NCI-H1048 (cell line): ENCODE results near the gene UVRAG.

Experiments used
- DNase-seq: peaks from one replicate; lab custom pipeline; 2025; lab: John Stamatoyannopoulos, UW

Gene UVRAG

GRCh38 chr11:76119779-76120178 is 304.8 kb downstream of the UVRAG start:
- no peak for DNase-seq

GRCh38 chr11:76120513-76121101 is 305.6 kb downstream of the UVRAG start:
- no peak for DNase-seq

GRCh38 chr11:76123248-76123647 is 308.2 kb downstream of the UVRAG start:
- no peak for DNase-seq

- DNase-seq = no peak
These were observed 310.1 kb downstream of the UVRAG start for GRCh38 chr11:76124905-76125770.

GRCh38 chr11:76129729-76130128 is 314.7 kb downstream of the UVRAG start:
- DNase-seq = no peak

GRCh38 chr11:76131142-76131541 is 316.1 kb downstream of the UVRAG start:
- DNase-seq = no peak

GRCh38 chr11:76131671-76132631 is 316.9 kb downstream of the UVRAG start:
- DNase-seq = no peak

- DNase-seq = no peak
These were observed 319.2 kb downstream of the UVRAG start for GRCh38 chr11:76134239-76134638.

- no peak for DNase-seq
These were observed 320.5 kb downstream of the UVRAG start for GRCh38 chr11:76135491-76135890.

GRCh38 chr11:76139314-76139713 is 324.3 kb downstream of the UVRAG start:
- no peak for DNase-seq

- DNase-seq = no peak
These were observed 326.0 kb downstream of the UVRAG start for GRCh38 chr11:76140912-76141574.

GRCh38 chr11:76141901-76142588 is 327.0 kb downstream of the UVRAG start:
- no peak for DNase-seq

- DNase-seq = no peak
These were observed 328.3 kb downstream of the UVRAG start for GRCh38 chr11:76143274-76143673.

- DNase-seq = no peak
These were observed 332.2 kb downstream of the UVRAG start for GRCh38 chr11:76147106-76147740.

- DNase-seq = no peak
These were observed 333.2 kb downstream of the UVRAG start for GRCh38 chr11:76148231-76148630.

- no peak for DNase-seq
These were observed 334.1 kb downstream of the UVRAG start for GRCh38 chr11:76148941-76149613.

GRCh38 chr11:76149713-76150112 is 334.7 kb downstream of the UVRAG start:
- DNase-seq = no peak

GRCh38 chr11:76150141-76150540 is 335.1 kb downstream of the UVRAG start:
- no peak for DNase-seq

GRCh38 chr11:76151556-76152085 is 336.6 kb downstream of the UVRAG start:
- DNase-seq = no peak
